Left forelimb (tissue), 1 donor: ENCODE measurements around the gene CENPF.

ENCODE experiments used
- DNase-seq: peaks from one replicate; pipeline ENCODE4 v3.0.0-alpha.2; 2018; ENCODE audit warnings: low spot score

Gene CENPF

DNA sequence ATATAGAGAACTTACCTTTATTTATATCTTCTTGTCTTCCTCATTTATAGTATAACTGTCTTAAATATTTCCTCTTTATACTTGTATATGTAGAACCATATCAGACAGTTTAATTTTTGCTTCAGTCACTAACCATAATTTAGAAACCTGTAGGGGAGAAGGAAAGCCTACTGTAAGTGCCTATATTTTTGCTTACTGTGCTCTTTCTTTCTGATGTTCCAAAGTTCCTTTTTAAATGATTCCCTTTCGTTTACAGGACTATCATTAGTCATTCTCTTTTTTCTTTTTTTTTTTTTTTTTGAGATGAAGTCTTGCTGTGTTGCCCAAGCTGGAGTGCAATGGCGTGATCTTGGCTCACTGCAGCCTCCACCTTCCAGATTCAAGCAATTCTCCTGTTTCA is 109.7 kb downstream of the CENPF start:
- no peak for DNase-seq
